Caco-2 (cell line): Measurements from ENCODE around the gene PRKCB. TPM values are rescaled to one million over a fixed set of nuclear protein-coding genes. Genes with fewer than 3 reads are reported as not detected.

Source experiments
- BruUV-seq: library from RNA; stranded (reverse); fragments of 400-500 nt; replicated peaks from 2 replicates; lab custom pipeline; 2021; lab: Mats Ljungman, UMichigan
- CTCF ChIA-PET: fragments of 300-600 bp; sonication (Branson Sonifier 250); formaldehyde crosslinking; loops from one replicate; lab custom pipeline; 2022; ENCODE audit warnings: antibody characterized with exemption; lab: Charles Lee
- POLR2A ChIA-PET: fragments of 300-600 bp; sonication (Branson Sonifier 250); formaldehyde crosslinking; loops from one replicate; lab custom pipeline; 2022; ENCODE audit warnings: antibody characterized with exemption; lab: Charles Lee
- DNase-seq, 2 experiments: peaks; one replicate each; pipeline versions ENCODE4 v3.0.0 to v3.0.0-alpha.2; 2020 to 2022
- H3K27me3 ChIP-seq: replicated peaks from 2 replicates; pipeline ENCODE4 v1.6.0; 2011; ENCODE audit warnings: low read length; ENCODE audit not compliant: control insufficient read depth, insufficient read depth
- H3K36me3 ChIP-seq: 2 replicates; pipeline ENCODE4 v1.5.1; 2011; ENCODE audit warnings: low read length; ENCODE audit not compliant: control insufficient read depth, insufficient read depth
- H3K4me1 ChIP-seq: fragments of 250-450 bp; sonication (Bioruptor Pico); 2 replicates; pipeline ENCODE4 v1.5.1; 2020; ENCODE audit warnings: mild to moderate bottlenecking
- H3K4me3 ChIP-seq: 2 replicates; pipeline ENCODE4 v1.5.1; 2011; ENCODE audit warnings: low read depth, mild to moderate bottlenecking, control low read depth, low read length
- H3K9me3 ChIP-seq: fragments of 250-450 bp; sonication (Bioruptor Pico); 2 replicates; pipeline ENCODE4 v1.5.1; 2020; ENCODE audit warnings: mild to moderate bottlenecking, moderate library complexity
- H3K27ac Mint-ChIP-seq: one replicate; pipeline ENCODE4 v1.8.0; 2022; ENCODE audit warnings: mixed read lengths; ENCODE audit not compliant: unreplicated experiment
- H3K27me3 Mint-ChIP-seq: one replicate; pipeline ENCODE4 v1.8.0; 2022; ENCODE audit warnings: mixed read lengths; ENCODE audit not compliant: insufficient read depth, unreplicated experiment
- H3K36me3 Mint-ChIP-seq: one replicate; pipeline ENCODE4 v1.8.0; 2022; ENCODE audit warnings: mild to moderate bottlenecking, mixed read lengths; ENCODE audit not compliant: insufficient read depth, unreplicated experiment
- H3K4me1 Mint-ChIP-seq: one replicate; pipeline ENCODE4 v1.8.0; 2022; ENCODE audit warnings: low read depth, mixed read lengths; ENCODE audit not compliant: unreplicated experiment
- H3K4me3 Mint-ChIP-seq: one replicate; pipeline ENCODE4 v1.8.0; 2022; ENCODE audit warnings: mild to moderate bottlenecking, moderate library complexity, mixed read lengths; ENCODE audit not compliant: unreplicated experiment
- H3K9me3 Mint-ChIP-seq: one replicate; pipeline ENCODE4 v1.8.0; 2022; ENCODE audit warnings: mixed read lengths; ENCODE audit not compliant: unreplicated experiment
- CTCF ChIP-seq, 2 experiments: fragments of 200-600 bp in 1 of 2; IDR thresholded peaks; 1 replicate in 1 of 2; 2 replicates in 1 of 2; pipeline versions ENCODE4 v1.5.1 to v1.8.0; 2011 to 2022; ENCODE audit warnings: antibody characterized with exemption in 1 of 2, control low read depth in 1 of 2, inconsistent platforms in 1 of 2, low read depth in 1 of 2, low read length in 1 of 2, mild to moderate bottlenecking in 1 of 2, moderate library complexity in 1 of 2; ENCODE audit not compliant: insufficient read depth in 1 of 2, severe bottlenecking in 1 of 2, unreplicated experiment in 1 of 2
- intact Hi-C: fragments of 100-400 bp; cut with micrococcal nuclease; formaldehyde crosslinking; loops from one replicate; pipeline ENCODE4 v1.10.0; 2022; ENCODE audit not compliant: unreplicated experiment
- total RNA-seq: library from RNA; stranded (reverse); gene quantifications from 2 replicates; pipeline ENCODE4 v1.2.3, GENCODE V29; 2022

Gene PRKCB
- total RNA-seq, 1 experiment from 2014 or later = not detected

DNA sequence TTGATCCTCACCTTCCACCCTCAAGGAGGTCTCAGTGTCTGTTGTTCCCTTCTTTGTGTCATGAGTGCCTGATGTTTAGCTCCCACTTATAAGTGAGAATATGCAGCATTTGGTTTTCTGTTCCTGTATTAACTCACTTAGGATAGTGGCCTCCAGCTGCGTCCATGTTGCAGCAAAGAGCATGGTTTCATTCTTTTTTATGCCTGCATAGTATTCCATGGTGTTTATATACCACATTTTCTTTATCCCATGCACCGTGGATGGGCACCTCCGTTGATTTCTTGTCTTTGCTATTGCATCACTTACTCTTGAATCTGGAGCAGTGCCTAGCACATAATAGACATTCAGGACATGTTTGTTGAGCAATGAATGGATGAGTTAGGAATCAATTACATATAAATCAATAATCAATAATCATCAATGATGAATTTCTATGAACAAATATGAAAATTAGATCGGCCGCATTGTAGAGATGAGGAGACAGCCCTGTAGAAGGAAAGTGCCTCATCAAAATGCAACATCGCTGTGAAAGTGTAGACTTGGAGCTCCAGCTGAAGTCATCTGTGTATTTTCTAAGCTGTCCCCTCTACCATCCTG is 129.5 kb downstream of the PRKCB start:
- H3K27ac Mint-ChIP-seq = no peak overlapping the region
- ChIA-PET POLR2A (no interaction called here), CTCF (no interaction called here)
- no peak for DNase-seq
- Histone ChIP-seq H3K9me3 (no peaks in the 10 kb centered on the region), H3K4me3 (no peak overlapping the region), H3K36me3 (no peaks in the 10 kb centered on the region), H3K27me3 (no peaks in the 10 kb centered on the region; the same call in 1 of the 2 replicates), H3K4me1 (no peaks in the 10 kb centered on the region)
- no peaks in the 10 kb centered on the region for H3K4me1 Mint-ChIP-seq
- no peaks in the 10 kb centered on the region for H3K9me3 Mint-ChIP-seq
- TF ChIP-seq CTCF (IDR thresholded peaks at IDR 0.05; ENCODE audit: insufficient read depth in 1 of 2, low read depth in 1 of 2, low read length in 1 of 2, severe bottlenecking in 1 of 2, unreplicated experiment in 1 of 2) = no peak
- intact Hi-C loops = no loop called here
- no peak overlapping the region for H3K4me3 Mint-ChIP-seq
- H3K27me3 Mint-ChIP-seq = peaks cover 8% of the 10 kb centered on the region
- BruUV-seq = no TSS peak
- no peaks in the 10 kb centered on the region for H3K36me3 Mint-ChIP-seq

DNA sequence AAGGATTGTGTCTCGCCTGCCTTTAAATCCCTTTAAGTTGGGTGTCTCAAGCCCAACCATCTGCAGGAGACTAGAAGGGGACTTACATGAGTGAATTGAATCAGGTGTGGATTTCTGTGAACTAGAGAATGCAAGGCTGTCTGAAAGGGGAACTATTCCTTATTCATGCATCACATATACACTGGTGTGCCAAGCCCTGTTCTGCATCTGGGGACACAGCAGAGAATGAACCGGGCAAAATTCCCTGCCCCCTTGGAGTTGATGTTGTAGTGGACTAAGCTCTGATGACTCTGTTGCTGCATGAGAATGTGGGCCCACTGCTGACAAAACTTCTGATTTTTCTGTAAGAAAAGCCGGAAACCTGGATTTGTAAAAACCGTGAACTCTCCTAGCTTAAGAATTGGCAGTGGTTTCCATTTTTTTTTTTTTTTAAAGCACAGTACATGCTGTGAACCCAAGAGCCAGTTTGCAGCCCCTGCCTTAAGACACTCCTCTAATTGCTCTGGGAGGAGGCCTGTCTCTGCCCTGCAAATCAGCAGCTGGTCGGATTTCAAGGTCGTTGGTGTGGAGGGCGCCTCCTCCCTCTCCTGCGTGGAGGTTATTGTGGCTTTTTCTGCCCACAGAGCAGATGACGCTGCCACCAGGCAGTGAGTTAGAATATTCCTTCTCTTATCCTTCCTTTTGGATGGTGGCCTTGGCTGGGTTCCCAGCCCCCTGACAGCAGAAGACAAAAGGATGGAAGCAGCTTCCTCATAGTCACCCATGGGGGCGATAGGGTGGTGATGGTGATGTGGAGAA is 131.0 kb downstream of the PRKCB start:
- BruUV-seq = no TSS peak
- no peaks in the 10 kb centered on the region for H3K9me3 Mint-ChIP-seq
- no peak for DNase-seq
- Histone ChIP-seq H3K9me3 (no peaks in the 10 kb centered on the region), H3K4me3 (no peak overlapping the region), H3K4me1 (no peaks in the 10 kb centered on the region), H3K36me3 (no peaks in the 10 kb centered on the region), H3K27me3 (no peaks in the 10 kb centered on the region; the same call in 1 of the 2 replicates)
- ChIA-PET CTCF (no interaction called here), POLR2A (no interaction called here)
- no peaks in the 10 kb centered on the region for H3K4me1 Mint-ChIP-seq
- no peak overlapping the region for H3K4me3 Mint-ChIP-seq
- H3K27me3 Mint-ChIP-seq = peaks cover 4% of the 10 kb centered on the region
- no peak overlapping the region for H3K27ac Mint-ChIP-seq
- no peak for TF ChIP-seq CTCF (IDR thresholded peaks at IDR 0.05; ENCODE audit: insufficient read depth in 1 of 2, low read depth in 1 of 2, low read length in 1 of 2, severe bottlenecking in 1 of 2, unreplicated experiment in 1 of 2)
- intact Hi-C loops = no loop called here
- H3K36me3 Mint-ChIP-seq = no peaks in the 10 kb centered on the region

DNA sequence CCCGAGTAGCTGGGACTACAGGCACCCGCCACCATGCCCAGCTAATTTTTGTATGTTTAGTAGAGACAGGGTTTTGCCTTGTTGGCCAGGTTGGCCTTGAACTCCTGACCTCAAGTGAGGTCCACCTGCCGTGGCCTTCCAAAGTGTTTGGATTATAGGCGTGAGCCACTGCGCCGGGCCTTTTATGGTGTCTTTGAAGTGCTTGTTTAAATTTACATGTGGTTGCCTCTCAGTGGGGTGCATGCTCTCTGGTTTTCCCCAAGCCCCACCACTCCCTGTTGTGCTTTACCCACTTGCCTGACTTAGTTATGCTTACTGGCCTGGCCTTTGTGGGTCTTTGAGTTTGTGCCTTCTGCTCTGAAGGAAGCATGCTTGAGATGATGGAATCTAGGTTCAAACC is 132.0 kb downstream of the PRKCB start:
- H3K9me3 Mint-ChIP-seq = no peaks in the 10 kb centered on the region
- no peaks in the 10 kb centered on the region for H3K36me3 Mint-ChIP-seq
- Histone ChIP-seq H3K4me3 (no peak overlapping the region), H3K4me1 (no peaks in the 10 kb centered on the region), H3K9me3 (no peaks in the 10 kb centered on the region), H3K27me3 (no peaks in the 10 kb centered on the region; the same call in 1 of the 2 replicates), H3K36me3 (no peaks in the 10 kb centered on the region)
- POLR2A ChIA-PET = no interaction called here
- H3K4me1 Mint-ChIP-seq = no peaks in the 10 kb centered on the region
- no peak overlapping the region for H3K4me3 Mint-ChIP-seq
- peaks cover 8% of the 10 kb centered on the region for H3K27me3 Mint-ChIP-seq
- intact Hi-C loops = no loop called here
- H3K27ac Mint-ChIP-seq = no peak overlapping the region
- CTCF ChIA-PET = no interaction called here
- BruUV-seq = no TSS peak
- TF ChIP-seq CTCF (IDR thresholded peaks at IDR 0.05; ENCODE audit: insufficient read depth in 1 of 2, low read depth in 1 of 2, low read length in 1 of 2, severe bottlenecking in 1 of 2, unreplicated experiment in 1 of 2) = no peak
- no peak for DNase-seq
